CD4-positive, alpha-beta T cell treated with Interleukin-1 beta for 1 hour (primary cell): Measurements from ENCODE around the gene GATA6.
A peak's percentile ranks its signal among the peaks of the same experiment; 100 is the strongest.
"Not testable (repeated sequence)": the region's sequence is repeated elsewhere in the genome, so short reads cannot be mapped to it uniquely, and the experiment has no call there.

ENCODE experiments used
- DNase-seq, 2 donors: peaks; one replicate each; pipeline ENCODE4 v3.0.0-alpha.2; 2020 to 2022

The GATA6 gene

GRCh38 chr18:22210311-22210754 is 40.9 kb downstream of the GATA6 start:
- DNase-seq, result no peak

- DNase-seq, result no peak
Observed at GRCh38 chr18:22211657-22212056, 42.3 kb downstream of the GATA6 start.

- no peak for DNase-seq
Observed at GRCh38 chr18:22213333-22213973, 44.1 kb downstream of the GATA6 start.

GRCh38 chr18:22214731-22215528 is 45.5 kb downstream of the GATA6 start:
- no peak for DNase-seq

GRCh38 chr18:22218835-22219234 is 49.4 kb downstream of the GATA6 start:
- no peak for DNase-seq

- no peak for DNase-seq
Observed at GRCh38 chr18:22219568-22220355, 50.4 kb downstream of the GATA6 start.

GRCh38 chr18:22220585-22220984 is 51.2 kb downstream of the GATA6 start:
- not testable (repeated sequence) for DNase-seq

- peak in 1 of 2 donors; percentile 15 for DNase-seq
Observed at GRCh38 chr18:22221350-22221749, 52.0 kb downstream of the GATA6 start.

- no peak for DNase-seq
Observed at GRCh38 chr18:22223254-22223964, 54.0 kb downstream of the GATA6 start.

GRCh38 chr18:22223965-22224322 is 54.6 kb downstream of the GATA6 start:
- no peak for DNase-seq

GRCh38 chr18:22224339-22224738 is 55.0 kb downstream of the GATA6 start:
- no peak for DNase-seq

GRCh38 chr18:22226801-22227200 is 57.4 kb downstream of the GATA6 start:
- DNase-seq, result no peak

GRCh38 chr18:22228976-22229375 is 59.6 kb downstream of the GATA6 start:
- DNase-seq, result no peak

GRCh38 chr18:22229456-22230124 is 60.2 kb downstream of the GATA6 start:
- DNase-seq, result no peak

GRCh38 chr18:22230471-22230945 is 61.1 kb downstream of the GATA6 start:
- DNase-seq, result no peak

- no peak for DNase-seq
Observed at GRCh38 chr18:22233266-22233665, 63.9 kb downstream of the GATA6 start.

GRCh38 chr18:22238036-22238435 is 68.6 kb downstream of the GATA6 start:
- peak; percentile 42 to 45 for DNase-seq

GRCh38 chr18:22238681-22239080 is 69.3 kb downstream of the GATA6 start:
- no peak for DNase-seq

- DNase-seq, result no peak
Observed at GRCh38 chr18:22241921-22242361, 72.6 kb downstream of the GATA6 start.

- no peak for DNase-seq
Observed at GRCh38 chr18:22243513-22243912, 74.1 kb downstream of the GATA6 start.

- DNase-seq, result no peak
Observed at GRCh38 chr18:22250026-22250425, 80.6 kb downstream of the GATA6 start.

- no peak for DNase-seq
Observed at GRCh38 chr18:22250591-22250996, 81.2 kb downstream of the GATA6 start.
